ENCODE data around the gene ITM2B. TPM values are rescaled to one million over a fixed set of nuclear protein-coding genes. Genes with fewer than 3 reads are reported as not detected.

Gene ITM2B
- total RNA-seq, 1 donor from 2014 or later, result 196 TPM

DNA sequence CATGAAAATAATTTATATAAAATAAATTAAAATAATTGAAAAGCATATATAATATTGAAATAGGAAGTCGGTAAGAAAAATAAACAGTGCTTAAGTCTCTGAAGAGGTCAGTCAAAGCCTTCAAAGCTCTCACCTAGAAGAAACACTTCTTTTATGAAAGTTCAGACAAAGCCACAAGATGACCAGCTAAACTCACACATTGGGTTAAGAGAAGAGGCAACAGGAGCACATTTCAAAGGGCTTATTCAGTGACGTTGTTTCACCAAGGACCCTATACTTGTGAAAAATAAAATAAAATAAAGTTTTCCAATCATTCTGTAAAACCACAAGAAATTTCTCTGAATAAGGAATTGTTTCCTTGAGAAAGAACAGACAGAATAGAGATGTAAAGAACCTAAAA lies 2.5 kb upstream of the ITM2B start:
- Mint-ChIP-seq H3K27ac (no peak overlapping the region), H3K27me3 (peaks cover 3% of the 10 kb centered on the region), H3K4me1 (ENCODE audit: low read depth) (peaks cover 27% of the 10 kb centered on the region), H3K9me3 (ENCODE audit: low read depth) (no peaks in the 10 kb centered on the region), H3K4me3 (ENCODE audit: low read depth) (no peak overlapping the region), H3K36me3 (ENCODE audit: insufficient read depth) (no peaks in the 10 kb centered on the region)
- TF ChIP-seq, protein P1, sequence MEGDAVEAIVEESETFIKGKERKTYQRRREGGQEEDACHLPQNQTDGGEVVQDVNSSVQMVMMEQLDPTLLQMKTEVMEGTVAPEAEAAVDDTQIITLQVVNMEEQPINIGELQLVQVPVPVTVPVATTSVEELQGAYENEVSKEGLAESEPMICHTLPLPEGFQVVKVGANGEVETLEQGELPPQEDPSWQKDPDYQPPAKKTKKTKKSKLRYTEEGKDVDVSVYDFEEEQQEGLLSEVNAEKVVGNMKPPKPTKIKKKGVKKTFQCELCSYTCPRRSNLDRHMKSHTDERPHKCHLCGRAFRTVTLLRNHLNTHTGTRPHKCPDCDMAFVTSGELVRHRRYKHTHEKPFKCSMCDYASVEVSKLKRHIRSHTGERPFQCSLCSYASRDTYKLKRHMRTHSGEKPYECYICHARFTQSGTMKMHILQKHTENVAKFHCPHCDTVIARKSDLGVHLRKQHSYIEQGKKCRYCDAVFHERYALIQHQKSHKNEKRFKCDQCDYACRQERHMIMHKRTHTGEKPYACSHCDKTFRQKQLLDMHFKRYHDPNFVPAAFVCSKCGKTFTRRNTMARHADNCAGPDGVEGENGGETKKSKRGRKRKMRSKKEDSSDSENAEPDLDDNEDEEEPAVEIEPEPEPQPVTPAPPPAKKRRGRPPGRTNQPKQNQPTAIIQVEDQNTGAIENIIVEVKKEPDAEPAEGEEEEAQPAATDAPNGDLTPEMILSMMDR (IDR thresholded peaks at IDR 0.05; ENCODE audit: unreplicated experiment), result no peak
- DNase-seq (ENCODE audit: low spot score, unreplicated experiment), result no peak

DNA sequence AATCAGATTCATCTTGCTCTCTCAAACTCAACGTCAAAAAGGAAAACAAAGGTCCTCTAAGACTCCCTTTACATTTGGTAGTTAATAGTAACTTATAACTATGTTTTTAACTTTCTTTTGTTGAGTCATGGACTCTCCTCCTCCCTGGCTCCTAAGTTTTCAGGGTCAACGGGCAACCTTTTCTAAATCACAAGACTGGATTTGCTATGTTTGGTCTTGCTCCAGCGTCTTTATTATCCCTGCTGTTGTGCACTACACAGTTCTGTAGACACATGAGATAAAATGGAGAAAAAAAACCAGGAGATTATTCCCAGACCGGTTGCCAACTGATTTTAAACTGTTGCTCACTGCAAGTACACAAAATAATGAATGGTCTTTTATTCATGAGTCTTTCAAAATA lies 1.9 kb upstream of the ITM2B start:
- no peak for DNase-seq (ENCODE audit: low spot score, unreplicated experiment)
- Mint-ChIP-seq H3K9me3 (ENCODE audit: low read depth) (no peaks in the 10 kb centered on the region), H3K4me3 (ENCODE audit: low read depth) (peak overlapping the region; percentile 32), H3K4me1 (ENCODE audit: low read depth) (peaks cover 33% of the 10 kb centered on the region), H3K36me3 (ENCODE audit: insufficient read depth) (no peaks in the 10 kb centered on the region), H3K27me3 (peaks cover 3% of the 10 kb centered on the region), H3K27ac (peak overlapping the region; percentile 1)
- TF ChIP-seq, protein P1 (IDR thresholded peaks at IDR 0.05; ENCODE audit: unreplicated experiment), result no peak

DNA sequence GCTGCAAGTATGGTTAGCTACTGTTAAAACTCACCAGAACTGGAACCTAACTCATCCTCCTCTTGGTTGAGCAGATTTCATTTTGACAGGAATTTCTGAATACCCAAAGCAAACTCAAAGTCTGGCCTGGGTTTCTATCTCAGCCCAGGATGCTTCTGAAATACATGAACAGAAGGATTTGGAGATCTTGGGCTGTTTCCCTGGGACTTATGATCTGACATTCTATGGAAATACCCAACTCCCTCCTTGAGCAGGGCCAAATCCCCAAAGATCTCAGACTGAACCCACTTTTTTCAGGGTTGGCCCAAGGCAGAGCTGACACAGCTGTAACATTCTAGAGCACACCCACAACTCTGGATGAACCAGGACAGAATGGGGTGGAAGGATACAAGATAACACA lies 1.1 kb upstream of the ITM2B start:
- H3K27me3 Mint-ChIP-seq, result peaks cover 3% of the 10 kb centered on the region
- peak overlapping the region; percentile 94 for H3K4me3 Mint-ChIP-seq (ENCODE audit: low read depth)
- no peaks in the 10 kb centered on the region for H3K36me3 Mint-ChIP-seq (ENCODE audit: insufficient read depth)
- TF ChIP-seq, protein P1 (IDR thresholded peaks at IDR 0.05; ENCODE audit: unreplicated experiment), result no peak
- H3K27ac Mint-ChIP-seq, result peak overlapping the region; percentile 80
- no peaks in the 10 kb centered on the region for H3K9me3 Mint-ChIP-seq (ENCODE audit: low read depth)
- no peak for DNase-seq (ENCODE audit: low spot score, unreplicated experiment)
- H3K4me1 Mint-ChIP-seq (ENCODE audit: low read depth), result peaks cover 40% of the 10 kb centered on the region

DNA sequence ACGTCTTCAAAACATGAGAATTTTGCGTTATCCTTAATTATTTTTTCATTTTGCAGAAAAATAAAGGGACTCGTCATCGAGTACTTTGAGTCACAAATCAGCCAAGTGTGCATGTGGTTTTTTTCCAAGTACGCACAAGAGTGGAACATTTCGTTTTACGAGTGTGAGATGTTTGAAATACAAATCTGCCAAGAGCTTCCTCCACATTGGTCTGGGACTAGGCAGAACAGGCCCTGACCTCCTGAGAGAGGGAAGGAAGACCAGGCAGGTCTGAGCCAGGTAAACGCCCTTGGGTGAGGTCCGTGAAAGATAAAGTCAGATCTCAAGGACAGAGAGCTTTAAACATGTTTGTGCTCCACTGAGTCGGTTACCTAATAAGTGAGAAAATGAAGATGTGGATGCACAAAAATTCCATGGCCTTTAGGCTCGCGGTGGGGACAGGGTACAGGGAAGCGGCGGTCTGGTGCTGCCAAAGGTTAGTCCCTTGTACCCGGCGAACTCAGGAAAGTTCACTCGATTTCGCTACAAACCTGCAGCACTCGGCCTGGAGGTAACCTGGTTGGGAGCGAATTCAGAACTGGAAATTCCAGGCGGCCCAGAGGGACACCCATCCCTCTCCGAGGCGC lies 473 bp upstream of the ITM2B start:
- peak overlapping the region; percentile 80 for H3K27ac Mint-ChIP-seq
- H3K27me3 Mint-ChIP-seq, result peaks cover 5% of the 10 kb centered on the region
- H3K4me3 Mint-ChIP-seq (ENCODE audit: low read depth), result peak overlapping the region; percentile 94
- H3K4me1 Mint-ChIP-seq (ENCODE audit: low read depth), result peaks cover 41% of the 10 kb centered on the region
- TF ChIP-seq, protein P1 (IDR thresholded peaks at IDR 0.05; ENCODE audit: unreplicated experiment), result no peak
- H3K9me3 Mint-ChIP-seq (ENCODE audit: low read depth), result no peaks in the 10 kb centered on the region
- H3K36me3 Mint-ChIP-seq (ENCODE audit: insufficient read depth), result no peaks in the 10 kb centered on the region
- no peak for DNase-seq (ENCODE audit: low spot score, unreplicated experiment)

DNA sequence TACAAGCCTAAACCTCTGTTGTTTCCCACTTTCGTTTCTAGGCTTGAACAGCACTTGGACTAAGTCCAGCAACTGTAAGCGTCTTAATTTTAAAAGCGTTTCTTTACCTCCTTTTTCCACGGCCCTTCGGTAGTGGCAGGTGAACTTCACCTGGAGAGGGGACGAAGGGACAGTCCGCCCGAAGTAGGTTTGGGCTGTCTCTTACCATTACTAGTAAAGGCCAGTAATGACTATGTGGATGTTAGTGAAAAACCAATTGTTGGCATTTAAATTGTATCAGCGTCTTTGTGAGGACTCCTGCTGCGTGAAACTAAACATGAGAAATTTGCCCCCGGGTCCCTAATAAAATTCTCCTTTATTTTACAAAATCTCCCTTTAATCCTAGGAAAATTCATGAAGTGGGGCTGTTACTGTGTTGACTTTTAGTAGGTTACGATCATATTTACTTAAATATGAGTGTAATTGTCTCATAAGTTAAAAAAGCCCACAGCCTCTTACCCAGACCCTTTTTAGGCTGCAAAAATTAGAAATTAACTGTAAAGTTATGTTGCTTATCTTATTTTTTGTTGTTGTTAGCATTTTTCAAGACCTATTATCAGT lies 983 bp downstream of the ITM2B start:
- no peak for DNase-seq (ENCODE audit: low spot score, unreplicated experiment)
- TF ChIP-seq, protein P1 (IDR thresholded peaks at IDR 0.05; ENCODE audit: unreplicated experiment), result no peak
- Mint-ChIP-seq H3K4me1 (ENCODE audit: low read depth) (peaks cover 41% of the 10 kb centered on the region), H3K27me3 (peaks cover 4% of the 10 kb centered on the region), H3K4me3 (ENCODE audit: low read depth) (peak overlapping the region; percentile 94), H3K36me3 (ENCODE audit: insufficient read depth) (no peaks in the 10 kb centered on the region), H3K27ac (peak overlapping the region; percentile 98), H3K9me3 (ENCODE audit: low read depth) (no peaks in the 10 kb centered on the region)

All from progenitor cell of endocrine pancreas (in vitro differentiated cells).